ENCODE data around the gene SDCBP2.

The SDCBP2 gene

GRCh38 chr20:1293641-1294379 is 35.1 kb downstream of the SDCBP2 start:
- no peak for DNase-seq

GRCh38 chr20:1292620-1293019 is 36.3 kb downstream of the SDCBP2 start:
- no peak for DNase-seq

- no peak for DNase-seq
Measured at GRCh38 chr20:1291191-1291741, 37.7 kb downstream of the SDCBP2 start.

- no peak for DNase-seq
Measured at GRCh38 chr20:1287787-1288569, 41.0 kb downstream of the SDCBP2 start.

- DNase-seq, result no peak
Measured at GRCh38 chr20:1287306-1287705, 41.6 kb downstream of the SDCBP2 start.

- no peak for DNase-seq
Measured at GRCh38 chr20:1286267-1287024, 42.5 kb downstream of the SDCBP2 start.

GRCh38 chr20:1283522-1284510 is 45.1 kb downstream of the SDCBP2 start:
- DNase-seq, result no peak

- no peak for DNase-seq
Measured at GRCh38 chr20:1282966-1283365, 46.0 kb downstream of the SDCBP2 start.

GRCh38 chr20:1281279-1282057 is 47.5 kb downstream of the SDCBP2 start:
- no peak for DNase-seq

- no peak for DNase-seq
Measured at GRCh38 chr20:1280195-1281102, 48.5 kb downstream of the SDCBP2 start.

- no peak for DNase-seq
Measured at GRCh38 chr20:1278993-1279392, 49.9 kb downstream of the SDCBP2 start.

GRCh38 chr20:1277529-1278322 is 51.2 kb downstream of the SDCBP2 start:
- DNase-seq, result no peak

- DNase-seq, result no peak
Measured at GRCh38 chr20:1275919-1276318, 53.0 kb downstream of the SDCBP2 start.

GRCh38 chr20:1274485-1275311 is 54.2 kb downstream of the SDCBP2 start:
- DNase-seq, result no peak

- DNase-seq, result no peak
Measured at GRCh38 chr20:1273366-1273765, 55.6 kb downstream of the SDCBP2 start.

GRCh38 chr20:1272368-1273100 is 56.4 kb downstream of the SDCBP2 start:
- DNase-seq, result no peak

GRCh38 chr20:1269850-1270249 is 59.1 kb downstream of the SDCBP2 start:
- no peak for DNase-seq

GRCh38 chr20:1269235-1269634 is 59.7 kb downstream of the SDCBP2 start:
- no peak for DNase-seq

All from KG1 (cell line).